Measurements from ENCODE around the gene KRT82.

DNA sequence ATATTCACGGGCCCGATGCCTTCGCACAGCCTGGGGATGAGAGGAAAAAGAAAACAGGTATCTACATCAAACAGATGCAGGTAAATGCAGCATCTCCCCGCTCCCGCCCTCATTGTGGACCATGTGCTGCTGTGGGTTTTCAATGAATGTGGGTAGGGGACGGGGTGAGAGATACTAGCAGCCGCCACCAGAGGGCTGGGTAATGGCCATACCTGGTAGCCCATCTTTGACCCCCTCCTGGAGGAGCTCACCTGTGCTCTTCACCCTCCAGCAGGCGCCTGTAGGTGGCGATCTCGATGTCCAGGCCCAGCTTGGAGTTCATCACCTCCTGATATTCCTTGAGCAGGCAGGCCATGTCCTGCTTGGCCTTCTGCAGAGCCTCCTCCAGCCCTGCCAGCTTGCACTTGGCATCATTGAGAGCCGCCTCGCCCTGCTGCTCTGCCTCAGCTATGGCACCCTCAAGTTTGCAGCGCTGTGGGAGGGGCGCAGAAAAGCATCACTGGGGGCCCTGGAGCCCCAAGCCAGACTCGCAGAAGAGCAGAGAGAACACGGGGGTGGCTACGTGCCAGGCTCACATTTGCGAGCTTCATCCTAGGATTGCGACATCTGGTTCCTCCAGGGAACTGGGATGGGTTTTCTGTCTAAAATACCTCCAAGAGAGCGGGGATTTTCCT lies 10.2 kb downstream of the KRT82 start:
- TF ChIP-seq, protein P1, sequence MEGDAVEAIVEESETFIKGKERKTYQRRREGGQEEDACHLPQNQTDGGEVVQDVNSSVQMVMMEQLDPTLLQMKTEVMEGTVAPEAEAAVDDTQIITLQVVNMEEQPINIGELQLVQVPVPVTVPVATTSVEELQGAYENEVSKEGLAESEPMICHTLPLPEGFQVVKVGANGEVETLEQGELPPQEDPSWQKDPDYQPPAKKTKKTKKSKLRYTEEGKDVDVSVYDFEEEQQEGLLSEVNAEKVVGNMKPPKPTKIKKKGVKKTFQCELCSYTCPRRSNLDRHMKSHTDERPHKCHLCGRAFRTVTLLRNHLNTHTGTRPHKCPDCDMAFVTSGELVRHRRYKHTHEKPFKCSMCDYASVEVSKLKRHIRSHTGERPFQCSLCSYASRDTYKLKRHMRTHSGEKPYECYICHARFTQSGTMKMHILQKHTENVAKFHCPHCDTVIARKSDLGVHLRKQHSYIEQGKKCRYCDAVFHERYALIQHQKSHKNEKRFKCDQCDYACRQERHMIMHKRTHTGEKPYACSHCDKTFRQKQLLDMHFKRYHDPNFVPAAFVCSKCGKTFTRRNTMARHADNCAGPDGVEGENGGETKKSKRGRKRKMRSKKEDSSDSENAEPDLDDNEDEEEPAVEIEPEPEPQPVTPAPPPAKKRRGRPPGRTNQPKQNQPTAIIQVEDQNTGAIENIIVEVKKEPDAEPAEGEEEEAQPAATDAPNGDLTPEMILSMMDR (IDR thresholded peaks at IDR 0.05) = peak; percentile 39
- no peak for TF ChIP-seq CHD2 (IDR thresholded peaks at IDR 0.05; ENCODE audit: low read length, partially characterized antibody)
- TF ChIP-seq, protein P2, sequence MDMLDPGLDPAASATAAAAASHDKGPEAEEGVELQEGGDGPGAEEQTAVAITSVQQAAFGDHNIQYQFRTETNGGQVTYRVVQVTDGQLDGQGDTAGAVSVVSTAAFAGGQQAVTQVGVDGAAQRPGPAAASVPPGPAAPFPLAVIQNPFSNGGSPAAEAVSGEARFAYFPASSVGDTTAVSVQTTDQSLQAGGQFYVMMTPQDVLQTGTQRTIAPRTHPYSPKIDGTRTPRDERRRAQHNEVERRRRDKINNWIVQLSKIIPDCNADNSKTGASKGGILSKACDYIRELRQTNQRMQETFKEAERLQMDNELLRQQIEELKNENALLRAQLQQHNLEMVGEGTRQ (IDR thresholded peaks at IDR 0.05; ENCODE audit: borderline replicate concordance, low read depth, low read length) = no peak
- no peak for TF ChIP-seq TCF12 (IDR thresholded peaks at IDR 0.05)
- no peak for TF ChIP-seq GABPA (IDR thresholded peaks at IDR 0.05; ENCODE audit: low read depth)
- TF ChIP-seq RAD21 (IDR thresholded peaks at IDR 0.05; ENCODE audit: low read length) = no peak
- TF ChIP-seq, protein P3, sequence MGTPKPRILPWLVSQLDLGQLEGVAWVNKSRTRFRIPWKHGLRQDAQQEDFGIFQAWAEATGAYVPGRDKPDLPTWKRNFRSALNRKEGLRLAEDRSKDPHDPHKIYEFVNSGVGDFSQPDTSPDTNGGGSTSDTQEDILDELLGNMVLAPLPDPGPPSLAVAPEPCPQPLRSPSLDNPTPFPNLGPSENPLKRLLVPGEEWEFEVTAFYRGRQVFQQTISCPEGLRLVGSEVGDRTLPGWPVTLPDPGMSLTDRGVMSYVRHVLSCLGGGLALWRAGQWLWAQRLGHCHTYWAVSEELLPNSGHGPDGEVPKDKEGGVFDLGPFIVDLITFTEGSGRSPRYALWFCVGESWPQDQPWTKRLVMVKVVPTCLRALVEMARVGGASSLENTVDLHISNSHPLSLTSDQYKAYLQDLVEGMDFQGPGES (IDR thresholded peaks at IDR 0.05; ENCODE audit: low read depth, low read length) = no peak
- no peak for TF ChIP-seq POLR2AphosphoS5 (IDR thresholded peaks at IDR 0.05; ENCODE audit: low read depth, low read length)
- TF ChIP-seq FOXJ3 (CRISPR knock-in tag; IDR thresholded peaks at IDR 0.05) = no peak
- no peak for TF ChIP-seq YY1 (IDR thresholded peaks at IDR 0.05; ENCODE audit: low read depth)

All from SK-N-SH (cell line).